Measurements from ENCODE around the gene OSBP.

OSBP gene

GRCh38 chr11:59607703-59608454 lies 7.7 kb downstream of the OSBP start:
- no peak for DNase-seq
- intact Hi-C loops (cut with DNase I): no loop called here

- DNase-seq: no peak
- intact Hi-C loops (cut with DNase I): no loop called here
These were observed 13.1 kb downstream of the OSBP start for GRCh38 chr11:59602432-59602831.

GRCh38 chr11:59601788-59602187 lies 13.8 kb downstream of the OSBP start:
- intact Hi-C loops (cut with DNase I): no loop called here
- no peak for DNase-seq

- intact Hi-C loops (cut with DNase I): no loop called here
- DNase-seq: no peak
These were observed 14.9 kb downstream of the OSBP start for GRCh38 chr11:59600636-59601035.

GRCh38 chr11:59600234-59600633 lies 15.3 kb downstream of the OSBP start:
- intact Hi-C loops (cut with DNase I): no loop called here
- DNase-seq: peak in 1 of 10 donors; percentile 27

- intact Hi-C loops (cut with DNase I): no loop called here
- no peak for DNase-seq
These were observed 16.6 kb downstream of the OSBP start for GRCh38 chr11:59598961-59599360.

- DNase-seq: no peak
- intact Hi-C loops (cut with DNase I): no loop called here
These were observed 31.3 kb downstream of the OSBP start for GRCh38 chr11:59584294-59584693.

- intact Hi-C loops (cut with DNase I): no loop called here
- DNase-seq: no peak
These were observed 33.6 kb downstream of the OSBP start for GRCh38 chr11:59582006-59582405.

GRCh38 chr11:59578369-59578768 lies 37.2 kb downstream of the OSBP start:
- no peak for DNase-seq
- intact Hi-C loops (cut with DNase I): no loop called here

GRCh38 chr11:59575505-59575904 lies 40.1 kb downstream of the OSBP start:
- intact Hi-C loops (cut with DNase I): no loop called here
- no peak for DNase-seq

GRCh38 chr11:59574932-59575502 lies 40.6 kb downstream of the OSBP start:
- no peak for DNase-seq
- intact Hi-C loops (cut with DNase I): no loop called here

GRCh38 chr11:59574467-59574866 lies 41.1 kb downstream of the OSBP start:
- intact Hi-C loops (cut with DNase I): no loop called here
- DNase-seq: no peak

- intact Hi-C loops (cut with DNase I): no loop called here
These were observed 42.4 kb downstream of the OSBP start for GRCh38 chr11:59573216-59573615.

GRCh38 chr11:59572091-59572490 lies 43.5 kb downstream of the OSBP start:
- intact Hi-C loops (cut with DNase I): no loop called here
- no peak for DNase-seq

More at GRCh38 chr11:59573216-59573615, 42.4 kb downstream of the OSBP start:
- DNase-seq: no peak

GRCh38 chr11:59562292-59562691 lies 53.3 kb downstream of the OSBP start:
- DNase-seq: no peak
- intact Hi-C loops (cut with DNase I): no loop called here

- intact Hi-C loops (cut with DNase I): loop anchor here (2.0 kb wide), 1 partner anchor 56 kb away; no protein-coding TSS in a partner anchor
- peak in 9 of 10 donors; percentile 70 to 95 (median 76) for DNase-seq
These were observed 54.7 kb downstream of the OSBP start for GRCh38 chr11:59560702-59561473.

GRCh38 chr11:59560290-59560701 lies 55.3 kb downstream of the OSBP start:
- intact Hi-C loops (cut with DNase I): loop anchor here (2.0 kb wide), 1 partner anchor 57 kb away; no protein-coding TSS in a partner anchor
- peak in 6 of 10 donors; percentile 24 to 85 (median 58) for DNase-seq

GRCh38 chr11:59559886-59560285 lies 55.7 kb downstream of the OSBP start:
- DNase-seq: no peak
- intact Hi-C loops (cut with DNase I): loop anchor here (2.0 to 10.0 kb wide), 2 partner anchors 57 to 195 kb away; partner anchors contain the start of gene STX3

- no peak for DNase-seq
- intact Hi-C loops (cut with DNase I): loop anchor here (10.0 kb wide), 1 partner anchor 197 kb away; the partner anchor contains the start of gene STX3
These were observed 57.3 kb downstream of the OSBP start for GRCh38 chr11:59558270-59558643.

GRCh38 chr11:59556917-59557348 lies 58.6 kb downstream of the OSBP start:
- intact Hi-C loops (cut with DNase I): loop anchor here (10.0 kb wide), 1 partner anchor 198 kb away; the partner anchor contains the start of gene STX3
- DNase-seq: no peak
